Measurements from ENCODE around the gene RBBP7. TPM values are rescaled to one million over a fixed set of nuclear protein-coding genes. Genes with fewer than 3 reads are reported as not detected.
A peak's percentile ranks its signal among the peaks of the same experiment; 100 is the strongest.

The RBBP7 gene
- polyA plus RNA-seq, 1 donor (not counting 4 experiments of a cell fraction or from before 2014, with no cell fraction given): 137 TPM

GRCh38 chrX:16892504-16893362, 22.6 kb upstream of the RBBP7 start:
- TF ChIP-seq CTCF (optimal IDR thresholded peaks at IDR 0.05 in 1 of 3, IDR thresholded peaks at IDR 0.05 in 1 of 3, conservative IDR thresholded peaks at IDR 0.05 in 1 of 3; ENCODE audit: extremely low read depth in 1 of 3, insufficient read depth in 2 of 3, low read length in 3 of 3) (peak; percentile 84 to 97 (median 92)), EZH2 (IDR thresholded peaks at IDR 0.05; ENCODE audit: low read length) (no peak)
- H3K9ac ChIP-seq (ENCODE audit: control insufficient read depth, extremely low read depth, insufficient read depth, low read length): no peak overlapping the region
- no peak overlapping the region for H3K4me3 ChIP-seq (ENCODE audit: control insufficient read depth in 2 of 3, extremely low read depth in 1 of 3, insufficient read depth in 2 of 3, low read depth in 1 of 3, low read length in 3 of 3)
- no peaks in the 10 kb centered on the region for H3K4me1 ChIP-seq (ENCODE audit: control insufficient read depth, extremely low read depth, insufficient read depth, low read length)
- no peaks in the 10 kb centered on the region for H3K36me3 ChIP-seq (ENCODE audit: control insufficient read depth in 2 of 2, extremely low read depth in 1 of 2, insufficient read depth in 2 of 2, low read length in 2 of 2)
- peak overlapping the region; percentile 18 for H3K4me2 ChIP-seq (ENCODE audit: control insufficient read depth, extremely low read depth, insufficient read depth, low read depth, low read length)
- H2AFZ ChIP-seq (ENCODE audit: control insufficient read depth, low read length): peak overlapping the region; percentile 51
- DNase-seq (ENCODE audit: low read depth, low spot score): no peak
- H3K27me3 ChIP-seq (ENCODE audit: control insufficient read depth, extremely low read depth, insufficient read depth, low read length): peaks cover 4% of the 10 kb centered on the region
- H3K79me2 ChIP-seq (ENCODE audit: control insufficient read depth, insufficient read depth, low read length): no peaks in the 10 kb centered on the region
- dilution Hi-C loops (cut with MboI; ENCODE audit: extremely low pct_ligation_motif_present, low sequenced_read_pairs): no loop called here
- no peaks in the 10 kb centered on the region for H4K20me1 ChIP-seq (ENCODE audit: control insufficient read depth, extremely low read depth, insufficient read depth, low read length)
- peak; percentile 95 for FAIRE-seq
- no peak overlapping the region for H3K27ac ChIP-seq (ENCODE audit: control insufficient read depth, insufficient read depth, low read length)
- no peaks in the 10 kb centered on the region for H3K9me3 ChIP-seq (ENCODE audit: control insufficient read depth, low read depth, low read length)
- no peaks in the 10 kb centered on the region for H3K9me1 ChIP-seq (ENCODE audit: control insufficient read depth, extremely low read depth, insufficient read depth, low read length)

GRCh38 chrX:16885628-16886027, 15.5 kb upstream of the RBBP7 start:
- dilution Hi-C loops (cut with MboI; ENCODE audit: extremely low pct_ligation_motif_present, low sequenced_read_pairs): no loop called here

More at GRCh38 chrX:16885628-16886027, 15.5 kb upstream of the RBBP7 start:
- Histone ChIP-seq H3K9ac (ENCODE audit: control insufficient read depth, extremely low read depth, insufficient read depth, low read length) (no peak overlapping the region), H3K4me3 (ENCODE audit: control insufficient read depth in 2 of 3, extremely low read depth in 1 of 3, insufficient read depth in 2 of 3, low read depth in 1 of 3, low read length in 3 of 3) (no peak overlapping the region), H3K4me1 (ENCODE audit: control insufficient read depth, extremely low read depth, insufficient read depth, low read length) (peaks cover 6% of the 10 kb centered on the region), H3K9me1 (ENCODE audit: control insufficient read depth, extremely low read depth, insufficient read depth, low read length) (no peaks in the 10 kb centered on the region), H3K79me2 (ENCODE audit: control insufficient read depth, insufficient read depth, low read length) (no peaks in the 10 kb centered on the region), H3K27ac (ENCODE audit: control insufficient read depth, insufficient read depth, low read length) (no peak overlapping the region), H3K36me3 (ENCODE audit: control insufficient read depth in 2 of 2, extremely low read depth in 1 of 2, insufficient read depth in 2 of 2, low read length in 2 of 2) (no peaks in the 10 kb centered on the region), H3K27me3 (ENCODE audit: control insufficient read depth, extremely low read depth, insufficient read depth, low read length) (peaks cover 12% of the 10 kb centered on the region), H3K9me3 (ENCODE audit: control insufficient read depth, low read depth, low read length) (no peaks in the 10 kb centered on the region), H2AFZ (ENCODE audit: control insufficient read depth, low read length) (no peak overlapping the region), H4K20me1 (ENCODE audit: control insufficient read depth, extremely low read depth, insufficient read depth, low read length) (no peaks in the 10 kb centered on the region), H3K4me2 (ENCODE audit: control insufficient read depth, extremely low read depth, insufficient read depth, low read depth, low read length) (no peak overlapping the region)
- no peak for FAIRE-seq
- TF ChIP-seq CTCF (optimal IDR thresholded peaks at IDR 0.05 in 1 of 3, IDR thresholded peaks at IDR 0.05 in 1 of 3, conservative IDR thresholded peaks at IDR 0.05 in 1 of 3; ENCODE audit: extremely low read depth in 1 of 3, insufficient read depth in 2 of 3, low read length in 3 of 3): no peak
- no peak for TF ChIP-seq EZH2 (IDR thresholded peaks at IDR 0.05; ENCODE audit: low read length)
- DNase-seq (ENCODE audit: low read depth, low spot score): no peak
